GM12878 (cell line): ENCODE results near the gene AGBL2. TPM values are rescaled to one million over a fixed set of nuclear protein-coding genes. Genes with fewer than 3 reads are reported as not detected.
"Not testable (repeated sequence)": the region's sequence is repeated elsewhere in the genome, so short reads cannot be mapped to it uniquely, and the experiment has no call there.

ENCODE experiments used
- ATAC-seq: fragments of 200-7000 bp; cut with Tn5 transposase; 3 replicates; pipeline ENCODE4 v1.9.1; 2020; ENCODE audit warnings: mild to moderate bottlenecking, moderate library complexity
- BruUV-seq: library from RNA; stranded (reverse); fragments of 400-500 nt; replicated peaks from 2 replicates; lab custom pipeline; 2021; lab: Mats Ljungman, UMichigan
- CTCF ChIA-PET: fragments of 300-600 bp; sonication (Branson Sonifier 250); formaldehyde crosslinking; extraction: SDS; loops from one replicate; lab custom pipeline; 2021; ENCODE audit warnings: inconsistent platforms; lab: Yijun Ruan, JAX
- POLR2A ChIA-PET: fragments of 350-600 bp; formaldehyde crosslinking; extraction: SDS; loops from one replicate; lab custom pipeline; 2021; ENCODE audit warnings: inconsistent platforms; lab: Charles Lee
- RAD21 ChIA-PET: fragments of 300-600 bp; sonication (Branson Sonifier 250); formaldehyde crosslinking; loops from one replicate; lab custom pipeline; 2023; ENCODE audit warnings: antibody characterized with exemption; ENCODE audit not compliant: unreplicated experiment; lab: Charles Lee
- SMC1A ChIA-PET: fragments of 300-600 bp; sonication (Branson Sonifier 250); formaldehyde crosslinking; loops from one replicate; lab custom pipeline; 2023; ENCODE audit not compliant: unreplicated experiment, uncharacterized antibody; lab: Charles Lee
- DNase-seq: peaks from one replicate; pipeline ENCODE4 v3.0.0-alpha.2; 2011; ENCODE audit warnings: low read depth, low spot score
- FAIRE-seq: peaks from 3 replicates; lab custom pipeline; 2011; peaks lifted over from hg19 to GRCh38; lab: Jason Lieb, UNC
- H2AFZ ChIP-seq: 2 replicates; pipeline ENCODE4 v1.6.0; 2011; ENCODE audit warnings: low read depth, low read length, control low read depth; ENCODE audit not compliant: control insufficient read depth
- H3K27ac ChIP-seq: 2 replicates; pipeline ENCODE4 v1.5.1; 2011; ENCODE audit warnings: control low read depth; ENCODE audit not compliant: control insufficient read depth, insufficient read depth
- H3K27me3 ChIP-seq, 2 experiments: replicated peaks in 1 of 2; 2 replicates each; pipeline versions ENCODE4 v1.6.0 to v1.6.1; 2011; ENCODE audit warnings: low read length in 1 of 2; ENCODE audit not compliant: control insufficient read depth in 2 of 2, insufficient read depth in 2 of 2
- H3K36me3 ChIP-seq, 2 experiments: 2 replicates each; pipeline ENCODE4 v1.5.1; 2011; ENCODE audit warnings: low read length in 1 of 2; ENCODE audit not compliant: control insufficient read depth in 2 of 2, insufficient read depth in 2 of 2
- H3K4me1 ChIP-seq: 2 replicates; pipeline ENCODE4 v1.6.1; 2011; ENCODE audit warnings: mild to moderate bottlenecking, low read length, moderate library complexity, mixed read lengths; ENCODE audit not compliant: control insufficient read depth, insufficient read depth
- H3K4me2 ChIP-seq: 2 replicates; pipeline ENCODE4 v1.6.0; 2011; ENCODE audit warnings: control low read depth; ENCODE audit not compliant: control insufficient read depth, insufficient read depth
- H3K4me3 ChIP-seq: fragments of 200-600 bp; sonication (generic); 2 replicates; pipeline ENCODE4 v1.5.1; 2016
- H3K79me2 ChIP-seq: 2 replicates; pipeline ENCODE4 v1.6.0; 2011; ENCODE audit warnings: low read length; ENCODE audit not compliant: control insufficient read depth, insufficient read depth
- H3K9ac ChIP-seq: 2 replicates; pipeline ENCODE4 v1.8.0; 2011; ENCODE audit warnings: low read length, control low read depth, mixed read lengths; ENCODE audit not compliant: control insufficient read depth, insufficient read depth
- H3K9me3 ChIP-seq: replicated peaks from 3 replicates; pipeline ENCODE4 v1.5.1; 2011; ENCODE audit warnings: mild to moderate bottlenecking, low read length; ENCODE audit not compliant: control insufficient read depth, insufficient read depth
- H4K20me1 ChIP-seq: 2 replicates; pipeline ENCODE4 v1.6.0; 2011; ENCODE audit not compliant: control insufficient read depth, insufficient read depth
- WGBS: methylation state at CpG from one replicate; pipeline ENCODE4 v1.1.6; 2016; ENCODE audit warnings: low lambda C conversion rate; ENCODE audit not compliant: insufficient replicate concordance, insufficient coverage; ENCODE audit errors: missing lambda C conversion rate; 5-methylcytosine and 5-hydroxymethylcytosine counted together
- in situ Hi-C: fragments of 300-500 bp; cut with MboI; formaldehyde crosslinking; loops from 9 replicates; pipeline ENCODE4 v1.14.3; 2018; ENCODE audit warnings: mixed read lengths
- intact Hi-C: fragments of 100-400 bp; cut with micrococcal nuclease; formaldehyde crosslinking; loops from one replicate; pipeline ENCODE4 v1.14.2; 2022; ENCODE audit not compliant: unreplicated experiment
- polyA plus RNA-seq, 11 experiments: library from polyadenylated mRNA; depleted of rRNA in 4 of 11; unstranded in 6 of 11; stranded (reverse) in 5 of 11; fragments of >200 nt; fragmentation: Nextera tagmentation in 4 of 11; fragmentation: Illumina TruSeq in 1 of 11; extraction: Ambion mirVana in 4 of 11; extraction: Trizol in 1 of 11; gene quantifications; 1 replicate in 1 of 11; 2 replicates in 10 of 11; pipeline versions ENCODE4 v1.2.1 to v1.2.3, GENCODE V29; 2011 to 2016; ENCODE audit warnings: inconsistent platforms in 2 of 11, missing spikeins in 2 of 11, low read depth in 1 of 11
- total RNA-seq, 4 experiments: library from RNA; depleted of rRNA in 3 of 4; stranded (reverse); fragments of >200 nt in 3 of 4; fragmentation: Illumina TruSeq in 1 of 4; extraction: Trizol in 1 of 4; gene quantifications; 2 replicates each; pipeline versions ENCODE4 v1.2.1 to v1.2.3, GENCODE V29; 2013 to 2021

Gene AGBL2
- total and polyA plus RNA-seq, 10 of the 15 experiments (the other 5 are each of a cell fraction or from before 2014, with no cell fraction given) = 0.93 to 12.2 (median 2.9) TPM

- H3K27ac ChIP-seq, H2AFZ ChIP-seq, RAD21 ChIA-PET, FAIRE-seq, SMC1A ChIA-PET, H3K4me3 ChIP-seq, H3K27me3 ChIP-seq, POLR2A ChIA-PET, H3K79me2 ChIP-seq, H4K20me1 ChIP-seq, intact Hi-C loops, CTCF ChIA-PET, ATAC-seq, H3K9me3 ChIP-seq, H3K4me2 ChIP-seq, H3K9ac ChIP-seq, BruUV-seq, DNase-seq, H3K4me1 ChIP-seq: not testable (repeated sequence)
- 99% methylated on average over 7 of the region's 7 CpGs for WGBS
- peaks cover 10 to 50% of the 10 kb centered on the region in 2 experiments for H3K36me3 ChIP-seq
- in situ Hi-C loops = loop anchor here (25.0 kb wide), 1 partner anchor 955 kb away; no protein-coding TSS in a partner anchor
Measured at GRCh38 chr11:47742494-47742893, 27.3 kb upstream of the AGBL2 start.

- H3K9me3 ChIP-seq, CTCF ChIA-PET, H3K27me3 ChIP-seq, H3K4me3 ChIP-seq, H3K4me1 ChIP-seq, SMC1A ChIA-PET, H2AFZ ChIP-seq, H4K20me1 ChIP-seq, H3K79me2 ChIP-seq, H3K27ac ChIP-seq, ATAC-seq, intact Hi-C loops, FAIRE-seq, BruUV-seq, H3K9ac ChIP-seq, H3K4me2 ChIP-seq, DNase-seq: not testable (repeated sequence)
- RAD21 ChIA-PET = interaction anchor here (0.6 kb wide), 1 partner anchor 337 kb away, joined by 4 read pairs; no protein-coding TSS in a partner anchor
- POLR2A ChIA-PET = interaction anchor here (0.6 kb wide), 1 partner anchor 1903 kb away, joined by 4 read pairs; no protein-coding TSS in a partner anchor
- over 99% methylated on average over 7 of the region's 7 CpGs for WGBS
- peaks cover 0 to 53% of the 10 kb centered on the region in 2 experiments for H3K36me3 ChIP-seq
- in situ Hi-C loops = loop anchor here (25.0 kb wide), 1 partner anchor 951 kb away; no protein-coding TSS in a partner anchor
Measured at GRCh38 chr11:47737817-47738216, 22.6 kb upstream of the AGBL2 start.
